HG03159 (cell line): ENCODE data around the gene CACNA1I.

Source experiments
- ATAC-seq: cut with Tn5 transposase; IDR thresholded peaks from one replicate; pipeline ENCODE4 v1.9.1; 2021; ENCODE audit warnings: mild to moderate bottlenecking, moderate library complexity; ENCODE audit not compliant: unreplicated experiment

Gene CACNA1I

GRCh38 chr22:39567135-39567946 lies 3.2 kb upstream of the CACNA1I start:
- ATAC-seq = no peak

- no peak for ATAC-seq
Measured at GRCh38 chr22:39568278-39568981, 2.1 kb upstream of the CACNA1I start.

- no peak for ATAC-seq
Measured at GRCh38 chr22:39569066-39569465, 1.5 kb upstream of the CACNA1I start.

DNA sequence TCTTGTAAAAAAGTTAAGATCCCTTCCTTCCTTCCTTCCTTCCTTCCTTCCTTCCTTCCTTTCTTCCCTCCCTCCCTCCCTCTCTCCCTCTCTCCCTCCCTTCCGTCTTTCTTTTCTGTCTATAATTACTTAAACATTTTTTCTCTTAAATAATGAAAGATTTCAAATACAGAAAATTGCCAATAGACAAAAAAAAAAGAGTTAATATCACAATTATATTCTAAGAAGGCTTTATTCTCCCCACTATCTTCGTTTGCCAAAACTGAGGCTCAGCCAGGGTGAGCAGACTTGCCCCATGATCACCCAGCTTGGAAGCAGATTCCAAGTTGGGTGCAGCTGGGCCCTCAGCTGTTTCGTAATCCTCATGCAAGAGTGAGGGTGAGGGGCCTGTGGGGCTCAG lies 327 bp upstream of the CACNA1I start:
- ATAC-seq = no peak

- ATAC-seq = no peak
Measured at GRCh38 chr22:39571538-39571937, 985 bp downstream of the CACNA1I start.

DNA sequence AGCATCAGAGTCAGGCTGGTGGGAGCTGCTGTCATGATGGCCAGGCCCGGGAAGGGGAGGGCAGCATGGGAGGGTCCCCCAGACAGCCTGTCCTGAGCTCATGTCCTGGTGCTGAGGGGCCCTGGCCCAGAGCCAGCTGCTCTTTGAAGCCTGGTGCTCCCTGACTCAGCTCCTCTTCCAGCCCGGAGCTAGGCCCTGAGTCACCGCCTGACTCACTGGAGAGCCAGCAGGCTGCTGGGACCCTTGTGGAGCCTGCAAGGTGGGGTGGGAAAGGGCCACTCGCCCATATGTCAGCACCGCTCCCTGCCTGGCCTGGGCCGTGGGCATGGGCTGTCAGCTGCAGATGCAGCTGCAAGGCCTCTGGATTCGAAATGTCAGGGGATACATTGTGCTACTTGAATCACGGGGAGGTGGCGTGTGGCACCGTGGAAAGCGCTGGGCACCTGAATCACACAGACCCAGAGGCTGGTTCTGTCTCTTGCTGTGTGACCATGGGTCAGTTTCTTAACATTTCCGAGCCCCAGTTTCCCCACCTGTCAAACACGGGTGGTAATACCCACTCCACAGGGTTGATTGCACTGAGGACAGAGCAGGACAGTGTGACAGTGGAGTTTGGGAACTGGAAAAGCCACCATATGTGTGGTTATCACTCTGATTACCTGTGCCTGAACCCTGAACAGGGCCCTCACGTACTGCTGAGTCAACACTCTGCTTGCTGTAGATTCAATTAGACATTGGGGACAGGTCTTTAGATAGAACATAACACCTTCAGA lies 4.4 kb downstream of the CACNA1I start:
- ATAC-seq = no peak

GRCh38 chr22:39575552-39575825 lies 4.9 kb downstream of the CACNA1I start:
- ATAC-seq = no peak

- no peak for ATAC-seq
Measured at GRCh38 chr22:39576027-39576426, 5.5 kb downstream of the CACNA1I start.

DNA sequence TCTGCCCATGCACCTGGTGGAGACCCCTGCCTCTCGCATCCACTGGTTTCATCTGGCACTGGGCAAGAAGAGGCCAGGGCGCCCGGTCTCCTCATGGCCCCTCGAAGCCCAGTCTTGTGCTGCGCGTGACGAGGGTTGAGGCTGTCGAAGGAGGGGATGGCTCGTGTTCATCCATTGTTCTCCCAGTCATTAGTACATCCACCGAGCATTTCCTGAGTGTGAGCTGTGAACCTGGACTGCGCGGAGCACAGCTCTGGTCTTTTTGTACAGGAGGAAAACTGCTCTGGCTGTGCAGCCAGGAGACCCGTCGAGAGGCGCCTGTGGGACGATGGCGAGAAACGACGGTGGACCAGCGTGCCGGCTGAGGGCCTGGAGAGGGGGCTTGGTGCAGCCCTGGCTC lies 6.8 kb downstream of the CACNA1I start:
- no peak for ATAC-seq

- ATAC-seq = no peak
Measured at GRCh38 chr22:39577900-39578299, 7.3 kb downstream of the CACNA1I start.

DNA sequence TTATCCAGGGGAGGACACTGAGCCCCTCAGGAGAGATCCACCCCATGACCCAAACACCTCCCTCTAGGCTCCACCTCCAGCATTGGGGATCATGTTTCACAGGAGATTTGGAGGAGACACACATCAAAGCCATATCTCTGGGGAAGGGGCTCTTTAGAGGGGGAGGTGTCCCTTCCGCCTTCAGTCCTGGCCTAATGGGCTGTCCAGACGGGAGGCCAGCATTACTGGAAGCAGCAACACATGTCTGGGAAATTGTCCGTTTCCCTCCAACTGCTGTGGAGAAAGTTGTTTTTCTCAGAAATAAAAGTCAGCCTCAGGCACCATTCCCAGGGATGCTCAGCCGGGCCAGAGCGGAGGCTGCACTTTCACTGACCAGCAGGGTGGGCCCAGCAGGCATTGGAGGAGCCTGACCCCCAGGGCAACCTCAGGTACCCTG lies 9.5 kb downstream of the CACNA1I start:
- no peak for ATAC-seq

- no peak for ATAC-seq
Measured at GRCh38 chr22:39580795-39581194, 10.2 kb downstream of the CACNA1I start.

DNA sequence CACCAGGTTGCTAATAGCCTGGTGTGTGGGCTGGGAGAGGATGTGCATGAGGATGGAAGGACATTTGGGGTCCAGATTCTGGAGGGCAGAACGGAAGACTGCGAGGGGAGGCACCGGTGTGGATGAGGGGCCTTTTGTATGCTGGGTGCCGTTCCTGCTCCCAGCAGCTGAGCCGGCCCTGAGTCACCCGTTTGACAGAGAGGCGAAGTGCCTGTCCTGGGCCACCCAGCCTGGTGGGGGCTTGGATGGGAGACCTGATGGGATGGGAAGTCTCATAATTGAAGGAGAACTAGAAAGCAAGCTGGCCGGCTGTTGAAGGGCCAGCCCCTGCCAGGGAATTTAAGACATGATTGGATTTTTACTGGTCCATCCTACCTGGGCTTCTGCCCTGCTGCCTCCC lies 10.8 kb downstream of the CACNA1I start:
- no peak for ATAC-seq

- no peak for ATAC-seq
Measured at GRCh38 chr22:39583066-39583667, 12.6 kb downstream of the CACNA1I start.

DNA sequence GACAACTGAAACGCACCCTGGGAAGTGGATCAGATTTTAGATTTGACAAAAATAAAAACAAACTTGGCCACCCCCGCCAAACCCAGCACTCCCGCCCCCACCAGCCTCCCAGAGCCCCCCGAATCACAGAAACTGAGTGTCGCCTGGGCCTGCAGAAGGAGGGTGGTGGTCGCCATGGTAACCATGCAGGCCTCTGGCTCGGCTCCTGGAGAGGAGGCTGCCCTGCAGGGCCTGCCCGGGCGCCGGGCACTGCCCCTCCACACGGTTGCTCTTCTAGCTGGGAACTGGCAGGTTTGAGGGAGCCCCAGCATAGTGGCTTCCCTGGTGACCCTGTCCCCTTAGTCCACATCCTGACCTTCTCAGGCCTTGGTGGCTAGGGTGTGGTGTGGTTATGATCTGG lies 19.3 kb downstream of the CACNA1I start:
- no peak for ATAC-seq

GRCh38 chr22:39592081-39593065 lies 21.8 kb downstream of the CACNA1I start:
- no peak for ATAC-seq

DNA sequence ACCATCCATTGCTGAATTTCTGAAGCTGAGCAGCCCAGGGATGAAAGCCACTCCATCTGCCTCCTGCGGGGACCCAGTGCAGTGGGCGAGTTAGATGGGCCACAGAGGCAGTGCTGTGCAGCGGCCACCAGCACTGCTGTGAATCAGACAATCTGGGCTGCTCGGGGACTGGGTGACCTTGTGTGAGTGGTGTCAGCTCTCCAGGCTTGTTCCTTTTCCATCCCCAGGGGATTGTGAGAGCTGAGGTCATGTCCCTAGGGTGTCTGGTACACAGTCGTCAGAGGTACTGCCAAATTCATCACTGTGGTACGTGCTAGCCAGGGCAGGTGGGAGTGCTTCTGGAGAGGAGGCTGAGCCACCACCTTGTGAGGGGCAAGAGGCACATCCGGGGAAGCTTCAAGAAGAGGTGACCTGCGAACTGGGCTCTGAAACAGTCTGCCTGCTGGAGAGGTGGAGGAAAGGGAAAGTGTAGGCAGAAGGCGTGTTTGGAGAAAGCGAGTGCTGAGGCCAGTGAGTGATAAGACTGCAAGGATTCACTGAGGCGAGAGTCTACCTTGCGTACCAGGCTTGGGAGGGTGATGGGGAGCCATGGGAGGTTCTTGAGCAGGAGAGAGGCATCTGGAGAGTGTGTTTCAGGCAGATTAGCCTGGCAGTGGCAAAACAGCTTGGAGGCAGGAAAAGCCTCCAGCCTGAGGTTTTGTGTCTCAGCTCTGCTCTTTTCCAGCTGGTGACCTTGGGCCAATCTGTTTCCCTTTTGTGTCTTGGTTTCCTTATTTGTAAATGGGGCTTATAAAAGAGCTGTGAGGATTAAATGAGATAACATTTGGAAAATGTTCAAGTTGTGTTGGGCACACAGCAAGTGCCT lies 22.7 kb downstream of the CACNA1I start:
- no peak for ATAC-seq

DNA sequence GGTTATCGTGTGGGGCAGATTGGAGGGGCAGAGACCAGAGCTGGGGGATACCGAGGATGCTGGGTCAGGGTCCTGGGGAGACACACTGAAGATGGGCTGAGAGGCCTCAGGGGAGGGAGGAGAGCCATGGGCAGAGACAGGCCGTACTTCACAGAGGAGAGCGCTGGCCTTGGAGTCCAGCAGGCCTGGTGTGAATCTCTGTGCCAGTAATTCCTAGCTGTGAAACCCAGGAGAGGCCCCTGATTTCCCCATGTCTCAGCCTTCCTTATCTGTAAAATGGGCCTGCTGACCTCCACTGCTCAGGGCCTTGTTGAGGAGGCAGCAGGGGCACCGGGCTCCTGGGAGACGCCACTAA lies 23.4 kb downstream of the CACNA1I start:
- ATAC-seq = no peak

DNA sequence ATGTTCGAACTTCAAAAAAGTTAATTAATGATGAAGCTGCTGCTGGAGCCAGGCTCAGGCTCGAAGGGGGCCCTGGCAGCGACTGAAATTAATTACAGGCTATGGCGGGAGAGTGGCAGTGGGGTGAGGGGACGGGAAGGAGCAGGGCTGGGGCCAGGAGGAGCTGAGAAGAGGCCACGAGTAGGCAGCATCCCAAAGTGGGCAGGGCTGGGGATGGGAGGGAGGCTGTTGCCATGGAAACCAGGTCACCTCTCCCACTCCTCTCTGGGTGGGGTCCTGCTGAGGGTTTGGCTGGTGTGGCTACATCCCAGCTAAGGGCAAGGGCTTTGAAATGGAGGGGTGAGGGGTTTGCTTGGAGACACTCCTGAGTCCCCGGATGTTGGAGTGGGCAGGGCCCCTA lies 23.9 kb downstream of the CACNA1I start:
- ATAC-seq = no peak
